Measurements from ENCODE around the gene PLCB2. TPM values are rescaled to one million over a fixed set of nuclear protein-coding genes. Genes with fewer than 3 reads are reported as not detected.

The PLCB2 gene
- total RNA-seq, 2 experiments from 2014 or later, result 173 to 174 TPM

GRCh38 chr15:40271685-40272484 is 35.9 kb downstream of the PLCB2 start:
- peaks cover 3% of the 10 kb centered on the region for H3K4me1 Mint-ChIP-seq
- H3K36me3 Mint-ChIP-seq, result no peaks in the 10 kb centered on the region
- POLR2A ChIA-PET, result no interaction called here
- H3K9me3 Mint-ChIP-seq, result no peaks in the 10 kb centered on the region
- peaks cover 2% of the 10 kb centered on the region for H3K27me3 Mint-ChIP-seq
- DNase-seq (no peak), ATAC-seq (ENCODE audit: low read depth) (no peak)
- no peak overlapping the region for H3K27ac Mint-ChIP-seq
- H3K4me3 Mint-ChIP-seq, result no peak overlapping the region

DNA sequence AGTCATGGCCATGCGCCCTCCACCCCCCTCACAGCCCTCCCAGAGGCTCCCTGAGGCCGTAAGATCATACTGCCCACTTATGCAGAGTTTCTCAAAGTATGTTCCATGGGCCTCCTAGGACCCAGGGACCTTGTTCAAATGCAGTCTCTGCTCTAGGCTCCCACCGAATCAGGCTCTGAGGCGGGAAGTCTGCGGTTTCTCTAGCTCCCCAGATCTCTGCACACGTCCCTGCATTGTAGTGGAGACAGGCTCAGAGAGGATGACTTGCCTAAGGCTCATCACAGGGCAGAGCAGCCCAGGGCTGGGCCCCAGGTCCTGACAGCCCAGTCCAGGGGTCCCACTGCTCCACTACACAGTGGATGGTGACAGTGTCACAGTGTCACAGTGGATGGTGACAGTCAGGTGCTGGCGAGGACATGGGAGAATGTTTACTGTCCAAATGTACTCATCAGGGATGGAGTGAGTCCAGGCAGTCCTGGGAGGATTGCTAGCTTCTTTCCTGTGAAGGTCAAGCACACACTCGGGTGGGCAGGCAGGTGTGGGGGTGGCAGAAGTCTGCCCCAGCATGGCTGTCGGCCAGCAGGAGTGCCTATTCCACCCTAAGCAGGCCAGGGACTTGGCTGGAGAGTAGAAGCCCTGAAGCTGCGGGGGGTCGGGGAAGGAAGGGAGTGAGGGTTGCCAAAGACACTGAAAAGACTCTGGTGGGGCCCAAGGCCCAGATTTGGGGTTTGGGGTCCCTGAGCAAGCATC is 37.3 kb downstream of the PLCB2 start:
- no peak for DNase-seq
- no peaks in the 10 kb centered on the region for H3K27me3 Mint-ChIP-seq
- no peak overlapping the region for H3K4me3 Mint-ChIP-seq
- no peaks in the 10 kb centered on the region for H3K36me3 Mint-ChIP-seq
- H3K4me1 Mint-ChIP-seq, result no peaks in the 10 kb centered on the region
- no peak overlapping the region for H3K27ac Mint-ChIP-seq
- no peaks in the 10 kb centered on the region for H3K9me3 Mint-ChIP-seq
- POLR2A ChIA-PET, result interaction anchor here (0.6 kb wide), 1 partner anchor 1516 kb away, joined by 4 read pairs; no protein-coding TSS in a partner anchor
- ATAC-seq (ENCODE audit: low read depth), result no peak

- Mint-ChIP-seq H3K27ac (no peak overlapping the region), H3K27me3 (no peaks in the 10 kb centered on the region), H3K36me3 (no peaks in the 10 kb centered on the region), H3K4me3 (no peak overlapping the region), H3K9me3 (no peaks in the 10 kb centered on the region), H3K4me1 (no peaks in the 10 kb centered on the region)
- no peak for DNase-seq
- ATAC-seq (ENCODE audit: low read depth), result no peak
- POLR2A ChIA-PET, result interaction anchor here (0.6 kb wide), 1 partner anchor 1517 kb away, joined by 4 read pairs; no protein-coding TSS in a partner anchor
Observed at GRCh38 chr15:40269604-40270003, 38.1 kb downstream of the PLCB2 start.

GRCh38 chr15:40267670-40268069 is 40.1 kb downstream of the PLCB2 start:
- DNase-seq, result no peak
- no peak for ATAC-seq (ENCODE audit: low read depth)
- POLR2A ChIA-PET, result no interaction called here
- H3K27me3 Mint-ChIP-seq, result peaks cover 1% of the 10 kb centered on the region
- no peak overlapping the region for H3K4me3 Mint-ChIP-seq
- H3K36me3 Mint-ChIP-seq, result no peaks in the 10 kb centered on the region
- no peak overlapping the region for H3K27ac Mint-ChIP-seq
- no peaks in the 10 kb centered on the region for H3K9me3 Mint-ChIP-seq
- H3K4me1 Mint-ChIP-seq, result no peaks in the 10 kb centered on the region

GRCh38 chr15:40266828-40267304 is 40.9 kb downstream of the PLCB2 start:
- DNase-seq, result no peak
- Mint-ChIP-seq H3K4me3 (no peak overlapping the region), H3K4me1 (no peaks in the 10 kb centered on the region), H3K9me3 (no peaks in the 10 kb centered on the region), H3K27me3 (peaks cover 5% of the 10 kb centered on the region), H3K36me3 (no peaks in the 10 kb centered on the region), H3K27ac (no peak overlapping the region)
- POLR2A ChIA-PET, result interaction anchor here (0.6 kb wide), 1 partner anchor 28 kb away, joined by 4 read pairs; no protein-coding TSS in a partner anchor
- ATAC-seq (ENCODE audit: low read depth), result no peak

DNA sequence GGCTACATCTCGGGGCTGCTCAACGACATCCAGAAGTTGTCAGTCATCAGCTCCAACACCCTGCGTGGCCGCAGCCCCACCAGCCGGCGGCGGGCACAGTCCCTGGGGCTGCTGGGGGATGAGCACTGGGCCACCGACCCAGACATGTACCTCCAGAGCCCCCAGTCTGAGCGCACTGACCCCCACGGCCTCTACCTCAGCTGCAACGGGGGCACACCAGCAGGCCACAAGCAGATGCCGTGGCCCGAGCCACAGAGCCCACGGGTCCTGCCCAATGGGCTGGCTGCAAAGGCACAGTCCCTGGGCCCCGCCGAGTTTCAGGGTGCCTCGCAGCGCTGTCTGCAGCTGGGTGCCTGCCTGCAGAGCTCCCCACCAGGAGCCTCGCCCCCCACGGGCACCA is 41.9 kb downstream of the PLCB2 start:
- no peak for ATAC-seq (ENCODE audit: low read depth)
- Mint-ChIP-seq H3K36me3 (no peaks in the 10 kb centered on the region), H3K27ac (no peak overlapping the region), H3K9me3 (no peaks in the 10 kb centered on the region), H3K4me3 (no peak overlapping the region), H3K4me1 (no peaks in the 10 kb centered on the region), H3K27me3 (peaks cover 9% of the 10 kb centered on the region)
- POLR2A ChIA-PET, result no interaction called here
- DNase-seq, result no peak

DNA sequence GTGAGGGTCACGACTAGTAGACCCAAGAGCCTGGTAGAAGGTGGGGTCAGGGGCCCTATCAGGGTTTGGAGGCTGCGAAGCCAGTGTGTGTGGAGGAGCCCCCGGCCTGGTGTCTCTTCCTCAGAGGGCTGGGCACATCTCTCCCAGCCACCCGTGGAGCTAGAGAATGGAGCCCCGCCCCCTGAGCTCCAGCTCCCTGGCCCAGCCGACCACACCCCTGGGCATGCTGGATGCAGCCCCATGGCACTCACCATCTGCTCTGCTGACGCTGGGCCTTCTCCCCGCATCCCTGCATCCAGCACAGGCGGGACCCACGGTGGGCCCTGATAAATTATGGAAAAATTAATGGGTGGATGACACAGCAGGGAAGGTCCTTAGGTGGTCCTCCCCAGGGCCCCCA is 42.4 kb downstream of the PLCB2 start:
- Mint-ChIP-seq H3K27me3 (peaks cover 9% of the 10 kb centered on the region), H3K4me1 (no peaks in the 10 kb centered on the region), H3K27ac (no peak overlapping the region), H3K9me3 (no peaks in the 10 kb centered on the region), H3K36me3 (no peaks in the 10 kb centered on the region), H3K4me3 (no peak overlapping the region)
- POLR2A ChIA-PET, result no interaction called here
- ATAC-seq (ENCODE audit: low read depth) (no peak), DNase-seq (no peak)

GRCh38 chr15:40264321-40265153 is 43.2 kb downstream of the PLCB2 start:
- Mint-ChIP-seq H3K36me3 (no peaks in the 10 kb centered on the region), H3K27me3 (peaks cover 9% of the 10 kb centered on the region), H3K4me1 (no peaks in the 10 kb centered on the region), H3K4me3 (no peak overlapping the region), H3K27ac (no peak overlapping the region), H3K9me3 (no peaks in the 10 kb centered on the region)
- POLR2A ChIA-PET, result interaction anchor here (0.5 kb wide), 1 partner anchor 369 kb away, joined by 4 read pairs; no protein-coding TSS in a partner anchor
- DNase-seq (no peak), ATAC-seq (ENCODE audit: low read depth) (no peak)

- no peak overlapping the region for H3K27ac Mint-ChIP-seq
- peaks cover 13% of the 10 kb centered on the region for H3K27me3 Mint-ChIP-seq
- DNase-seq (no peak), ATAC-seq (ENCODE audit: low read depth) (no peak)
- POLR2A ChIA-PET, result no interaction called here
- H3K9me3 Mint-ChIP-seq, result no peaks in the 10 kb centered on the region
- H3K36me3 Mint-ChIP-seq, result no peaks in the 10 kb centered on the region
- H3K4me3 Mint-ChIP-seq, result no peak overlapping the region
- H3K4me1 Mint-ChIP-seq, result no peaks in the 10 kb centered on the region
Observed at GRCh38 chr15:40263024-40263754, 44.5 kb downstream of the PLCB2 start.

GRCh38 chr15:40259021-40259420 is 48.7 kb downstream of the PLCB2 start:
- H3K27me3 Mint-ChIP-seq, result peaks cover 21% of the 10 kb centered on the region
- no peak overlapping the region for H3K27ac Mint-ChIP-seq
- no peaks in the 10 kb centered on the region for H3K36me3 Mint-ChIP-seq
- no peaks in the 10 kb centered on the region for H3K9me3 Mint-ChIP-seq
- DNase-seq, result no peak
- POLR2A ChIA-PET, result no interaction called here
- H3K4me3 Mint-ChIP-seq, result no peak overlapping the region
- no peak for ATAC-seq (ENCODE audit: low read depth)
- H3K4me1 Mint-ChIP-seq, result peaks cover 1% of the 10 kb centered on the region

- H3K9me3 Mint-ChIP-seq, result no peaks in the 10 kb centered on the region
- no peak overlapping the region for H3K4me3 Mint-ChIP-seq
- ATAC-seq (ENCODE audit: low read depth), result no peak
- H3K27ac Mint-ChIP-seq, result no peak overlapping the region
- H3K36me3 Mint-ChIP-seq, result no peaks in the 10 kb centered on the region
- no peak for DNase-seq
- POLR2A ChIA-PET, result no interaction called here
- H3K4me1 Mint-ChIP-seq, result peaks cover 5% of the 10 kb centered on the region
- H3K27me3 Mint-ChIP-seq, result peaks cover 25% of the 10 kb centered on the region
Observed at GRCh38 chr15:40258544-40258943, 49.2 kb downstream of the PLCB2 start.

GRCh38 chr15:40257656-40258450 is 49.9 kb downstream of the PLCB2 start:
- Mint-ChIP-seq H3K27me3 (peaks cover 31% of the 10 kb centered on the region), H3K9me3 (no peaks in the 10 kb centered on the region), H3K4me1 (peaks cover 9% of the 10 kb centered on the region), H3K4me3 (no peak overlapping the region), H3K27ac (no peak overlapping the region), H3K36me3 (no peaks in the 10 kb centered on the region)
- POLR2A ChIA-PET, result no interaction called here
- ATAC-seq (ENCODE audit: low read depth), result no peak
- DNase-seq, result no peak

Data from activated naive CD8-positive, alpha-beta T cell treated with anti-CD3 and anti-CD28 coated beads, Interleukin-2, amount 10 ng/mL, durations not matched to agents 7 days and 5 days (primary cell).